Activated gamma-delta T cell treated with Interleukin-2 at 50 U/mL for 16 hours (primary cell): ENCODE results near the gene PIM3.

Experiments used
- DNase-seq: peaks from one replicate; pipeline ENCODE4 v3.0.0-alpha.2; 2020

PIM3 gene

GRCh38 chr22:50009251-50009650, 48.7 kb downstream of the PIM3 start:
- DNase-seq: no peak

DNA sequence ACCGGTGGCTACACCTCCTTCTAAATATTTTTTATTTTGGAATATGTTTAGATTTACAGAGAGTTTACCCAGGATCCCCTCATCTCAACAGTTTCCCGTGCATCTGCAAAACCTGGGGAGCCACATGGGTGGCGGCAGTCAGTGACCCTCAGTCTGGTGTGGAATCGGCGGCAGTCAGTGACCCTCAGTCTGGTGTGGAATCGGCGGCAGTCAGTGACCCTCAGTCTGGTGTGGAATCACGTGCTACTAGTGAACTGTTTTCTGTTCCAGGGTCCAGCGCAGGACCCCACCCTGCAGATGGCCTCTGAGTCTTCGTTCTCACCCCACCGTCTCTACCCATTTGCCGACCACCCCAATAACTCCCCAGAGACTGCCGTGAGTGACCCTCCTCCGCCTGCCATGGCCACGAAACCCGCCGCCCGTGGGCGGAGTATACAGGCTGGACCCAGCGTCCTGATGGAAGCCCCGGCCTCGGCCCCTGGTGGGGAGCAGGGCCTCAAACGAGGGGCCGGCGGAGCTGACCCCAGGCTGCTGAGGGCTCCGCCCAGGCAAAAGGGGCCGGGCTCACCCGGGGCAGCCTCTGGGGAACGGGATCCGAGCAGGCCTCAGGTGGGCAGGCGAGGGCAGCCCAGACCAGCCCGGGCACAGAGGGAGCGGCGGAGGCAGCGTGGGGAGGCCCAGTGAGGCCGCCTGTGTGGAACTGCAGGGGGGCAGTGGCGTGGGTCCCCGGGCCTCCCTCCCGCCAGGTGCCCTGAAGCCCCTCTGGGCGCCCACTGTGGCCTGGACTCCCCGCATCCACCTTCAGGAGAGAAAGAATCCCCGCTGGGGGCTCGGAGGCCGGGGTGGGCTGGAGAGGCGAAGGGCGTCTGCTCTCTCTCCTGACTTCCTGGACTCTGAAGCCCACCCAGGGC, 49.4 kb downstream of the PIM3 start:
- DNase-seq: no peak

DNA sequence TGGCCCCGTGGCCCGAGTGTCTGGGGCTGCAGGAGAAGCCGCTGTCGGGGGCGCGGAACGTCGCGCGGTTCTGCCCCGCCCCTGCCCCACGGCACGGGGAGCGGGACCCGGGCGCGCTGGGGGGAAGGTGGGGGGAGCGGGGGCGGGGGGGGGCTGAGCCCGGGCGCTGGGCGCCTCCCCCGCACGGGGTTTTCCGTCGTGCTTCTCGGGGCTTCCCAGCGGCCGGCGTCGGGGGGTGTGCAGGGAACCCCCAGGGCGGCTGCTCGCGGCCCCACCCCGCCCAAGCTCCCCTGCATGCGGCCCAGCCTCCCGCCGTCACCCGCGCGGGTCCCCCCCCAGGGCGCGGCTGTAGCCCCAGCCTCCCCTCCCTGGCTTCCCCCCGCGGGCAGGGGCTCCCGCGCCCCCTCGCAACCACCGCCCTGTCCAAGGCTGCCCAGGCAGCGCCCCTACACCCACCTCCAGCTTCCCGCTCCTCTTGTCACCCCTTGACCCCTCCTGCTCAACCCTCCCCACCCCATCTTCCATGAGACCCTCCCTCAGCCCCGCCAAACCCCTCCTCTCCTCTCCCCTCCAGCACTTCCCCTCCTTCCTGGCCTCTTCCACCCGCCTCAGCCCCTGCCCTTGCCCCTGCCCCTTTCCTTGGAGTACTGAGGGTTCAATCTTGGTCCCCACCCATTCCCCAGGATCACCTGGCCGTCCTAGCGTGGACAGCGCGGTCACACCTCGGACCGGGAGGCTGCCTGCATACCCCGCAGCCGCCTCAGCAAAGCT, 50.3 kb downstream of the PIM3 start:
- peak; percentile 50 for DNase-seq

DNA sequence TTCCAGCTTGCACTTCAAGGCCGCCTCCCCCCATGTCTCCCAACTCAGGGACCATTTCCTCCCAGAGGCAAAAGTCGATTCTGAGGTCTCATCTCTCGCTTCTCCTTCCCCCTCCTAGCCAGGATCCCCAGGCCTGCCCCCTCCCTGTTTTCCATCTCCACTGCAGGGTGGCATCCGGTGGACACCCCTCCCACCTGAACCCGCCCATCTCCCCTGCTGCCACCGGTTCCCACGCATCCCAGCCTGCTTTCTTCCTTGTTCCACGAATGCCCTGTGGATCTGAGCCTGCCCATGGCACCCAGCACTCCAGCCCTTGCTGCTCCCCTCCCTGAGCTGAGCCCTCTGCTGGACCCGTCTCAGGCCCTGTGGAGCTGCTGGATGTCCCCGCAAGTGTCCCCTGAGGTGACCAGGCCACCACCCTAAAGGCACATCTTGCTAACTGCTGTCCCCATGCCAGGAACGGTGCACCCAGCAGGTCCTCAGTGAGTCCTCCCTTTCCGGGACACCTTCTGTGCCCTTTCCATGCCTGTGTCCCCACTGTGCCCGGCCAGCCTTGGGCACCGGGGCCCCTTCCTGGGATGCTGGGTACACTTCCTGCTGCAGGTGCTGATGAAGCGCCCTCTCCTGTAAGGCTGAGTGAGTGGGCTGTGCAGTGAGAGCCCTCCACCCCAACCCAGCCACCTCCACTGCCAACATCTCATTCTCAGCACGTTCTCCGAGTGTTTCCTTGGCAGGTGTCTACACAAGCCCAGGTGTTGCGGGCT, 51.1 kb downstream of the PIM3 start:
- DNase-seq: no peak

GRCh38 chr22:50012211-50013181, 51.9 kb downstream of the PIM3 start, which contains the start of gene IL17REL:
TSS of gene IL17REL (minus strand) at chr22:50012765. CDS start at chr22:50012646, 119 bp downstream.
- DNase-seq: no peak
